ENCODE data around the gene PRRC2A. TPM values are rescaled to one million over a fixed set of nuclear protein-coding genes. Genes with fewer than 3 reads are reported as not detected.

Gene PRRC2A
- total RNA-seq, 6 experiments from 2014 or later = 216 to 259 (median 231) TPM

DNA sequence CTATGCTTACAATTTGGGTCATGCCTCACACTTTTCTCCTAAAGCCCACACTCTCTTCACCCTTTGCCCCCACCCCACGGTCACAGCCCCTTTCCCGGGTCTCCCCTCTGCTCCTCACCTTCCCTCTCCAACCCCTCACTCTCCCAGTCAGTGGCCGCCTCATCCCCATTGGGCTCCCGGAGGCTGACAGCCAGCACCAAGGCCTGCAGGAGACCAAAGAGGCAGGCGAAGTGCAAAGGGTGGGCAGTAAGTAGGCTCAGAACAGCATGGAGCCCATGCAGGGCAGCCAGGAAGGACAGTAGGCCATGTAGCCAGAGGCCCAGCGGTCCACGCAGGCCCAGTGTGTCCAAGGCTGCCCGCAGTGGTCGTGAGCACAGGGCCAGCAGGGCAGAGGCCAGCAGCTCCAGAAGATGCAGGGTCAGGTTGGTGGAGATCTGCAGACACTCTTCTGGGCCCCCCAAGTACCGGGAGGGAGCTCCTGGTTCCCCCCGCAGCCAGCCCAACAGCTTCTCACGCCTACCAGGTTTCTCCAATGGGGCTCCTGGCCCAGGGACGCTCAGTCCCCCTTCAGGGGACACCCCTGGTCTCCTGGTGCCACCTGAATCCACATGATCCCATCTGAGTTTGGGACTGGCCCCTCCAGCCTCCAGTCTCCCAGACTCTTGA is 38.6 kb downstream of the PRRC2A start:
- Mint-ChIP-seq H3K4me3 (peak overlapping the region; percentile 96), H3K36me3 (ENCODE audit: low read depth) (peaks cover 45% of the 10 kb centered on the region), H3K27me3 (ENCODE audit: insufficient read depth) (no peaks in the 10 kb centered on the region; the same call in 1 of the 2 replicates), H3K9me3 (no peaks in the 10 kb centered on the region), H3K4me1 (ENCODE audit: low read depth) (peaks cover 60% of the 10 kb centered on the region), H3K27ac (peak overlapping the region; percentile 83; the same call in 1 of the 2 replicates)
- no peak for DNase-seq
- no peak for TF ChIP-seq CTCF (IDR thresholded peaks at IDR 0.05)

DNA sequence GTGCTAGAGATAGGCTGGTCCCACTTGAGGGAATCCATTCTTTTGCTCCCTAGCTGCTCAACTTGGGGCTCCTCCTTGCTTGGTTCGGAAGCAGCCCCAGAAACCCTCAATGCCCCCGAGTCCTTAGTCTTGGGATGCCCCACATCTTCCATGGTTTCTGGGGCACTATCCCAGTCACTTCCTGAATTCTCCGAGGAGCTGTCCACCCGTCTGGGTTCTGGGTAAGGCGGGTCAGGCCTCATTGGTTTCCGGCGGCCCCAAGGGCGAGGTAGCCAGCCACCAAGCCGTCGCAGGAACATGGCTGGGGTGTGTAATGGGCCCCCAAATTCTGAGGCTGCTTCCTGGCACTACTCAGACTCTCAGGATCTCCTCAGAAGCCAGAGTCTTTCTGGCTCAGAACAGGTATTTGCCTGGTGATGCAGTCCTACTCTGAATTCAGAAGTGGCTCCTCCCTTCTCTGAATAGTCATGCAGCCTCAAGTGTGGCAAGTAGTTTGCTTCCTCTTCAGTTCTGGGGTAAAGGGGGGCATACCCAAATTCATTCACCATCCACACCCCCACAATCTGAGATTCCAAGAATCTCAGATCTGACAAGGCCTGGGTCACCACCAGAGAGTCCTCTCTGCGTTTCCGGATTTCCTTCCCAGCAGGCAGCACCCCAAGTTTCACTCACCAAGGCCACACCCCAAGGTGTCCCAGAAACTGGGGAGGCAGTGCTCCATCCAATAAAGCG is 39.3 kb downstream of the PRRC2A start:
- Mint-ChIP-seq H3K4me3 (peak overlapping the region; percentile 96), H3K4me1 (ENCODE audit: low read depth) (peaks cover 67% of the 10 kb centered on the region), H3K36me3 (ENCODE audit: low read depth) (peaks cover 45% of the 10 kb centered on the region), H3K27me3 (ENCODE audit: insufficient read depth) (no peaks in the 10 kb centered on the region; the same call in 1 of the 2 replicates), H3K9me3 (no peaks in the 10 kb centered on the region), H3K27ac (peak overlapping the region; percentile 83)
- no peak for TF ChIP-seq CTCF (IDR thresholded peaks at IDR 0.05)
- DNase-seq = no peak

DNA sequence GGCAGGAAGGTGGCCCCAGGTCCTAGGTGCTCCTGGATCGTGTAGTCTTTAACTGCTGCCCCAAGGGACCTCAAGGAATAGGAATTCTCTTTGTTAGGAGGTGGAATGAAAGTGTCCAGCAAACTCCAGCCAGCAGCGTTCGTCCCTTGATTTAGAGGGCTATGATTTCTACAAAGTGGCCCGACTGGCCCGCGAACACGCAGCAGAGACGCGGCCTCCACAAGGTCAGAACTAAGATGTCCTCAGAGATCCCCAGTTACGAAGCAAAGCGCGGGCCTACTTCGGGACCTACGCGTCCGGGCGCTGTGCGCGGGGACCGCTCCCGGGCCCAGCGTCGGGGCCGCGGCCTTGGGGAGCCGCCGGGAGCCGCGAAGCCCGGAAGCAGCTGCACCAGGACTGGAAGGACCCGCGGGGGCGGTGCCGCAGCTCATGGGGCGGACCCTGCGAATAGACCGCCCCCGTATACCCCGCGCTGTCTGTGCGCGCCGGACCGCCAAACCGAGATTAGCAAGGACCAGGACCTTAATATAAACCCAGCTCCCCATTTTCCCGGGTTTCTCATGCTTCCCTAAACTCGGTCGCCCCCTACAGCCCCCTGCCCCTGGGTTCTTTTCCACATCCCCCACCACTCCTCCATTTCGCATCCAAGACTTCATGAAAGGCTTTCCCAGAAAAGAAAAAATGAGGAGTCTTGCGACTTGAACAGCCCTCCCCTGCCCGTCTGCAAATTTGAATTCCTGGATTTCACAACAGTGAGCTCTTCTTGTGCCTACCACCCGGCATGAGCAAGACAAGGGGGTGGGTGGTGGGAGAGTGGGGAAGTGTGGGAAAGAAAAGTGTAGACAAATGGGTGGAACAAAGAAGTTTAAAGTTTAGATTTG is 40.1 kb downstream of the PRRC2A start, which contains the start of gene C6orf47:
TSS of gene C6orf47 (minus strand) at position 398 of the 881 bp plus-strand sequence. CDS start 831 bp downstream, outside the sequence.
- peak; percentile 52 for DNase-seq
- H3K9me3 Mint-ChIP-seq = no peaks in the 10 kb centered on the region
- peaks cover 66% of the 10 kb centered on the region for H3K4me1 Mint-ChIP-seq (ENCODE audit: low read depth)
- H3K27ac Mint-ChIP-seq = peak within 1 kb of the TSS; percentile 83
- TF ChIP-seq CTCF (IDR thresholded peaks at IDR 0.05) = peak; percentile 13; the same call in 1 of the 2 replicates
- peak within 1 kb of the TSS; percentile 96 for H3K4me3 Mint-ChIP-seq
- peaks cover under 1% of the 10 kb centered on the region; the same call in 1 of the 2 replicates for H3K27me3 Mint-ChIP-seq (ENCODE audit: insufficient read depth)
- H3K36me3 Mint-ChIP-seq (ENCODE audit: low read depth) = peaks cover 40% of the 10 kb centered on the region

GRCh38 chr6:31661262-31662123 is 41.0 kb downstream of the PRRC2A start:
- Mint-ChIP-seq H3K9me3 (no peaks in the 10 kb centered on the region), H3K36me3 (ENCODE audit: low read depth) (peaks cover 39% of the 10 kb centered on the region), H3K4me3 (peak overlapping the region; percentile 96), H3K4me1 (ENCODE audit: low read depth) (peaks cover 63% of the 10 kb centered on the region), H3K27me3 (ENCODE audit: insufficient read depth) (peaks cover 4% of the 10 kb centered on the region), H3K27ac (peak overlapping the region; percentile 79)
- TF ChIP-seq CTCF (IDR thresholded peaks at IDR 0.05) = no peak
- DNase-seq = no peak
